GM19467 (cell line): ENCODE measurements around the gene CFAP46.
"Not testable (repeated sequence)": the region's sequence is repeated elsewhere in the genome, so short reads cannot be mapped to it uniquely, and the experiment has no call there.

Experiments
- ATAC-seq: cut with Tn5 transposase; IDR thresholded peaks from one replicate; pipeline ENCODE4 v1.9.1; 2021; ENCODE audit warnings: mild to moderate bottlenecking, moderate library complexity; ENCODE audit not compliant: unreplicated experiment

Gene CFAP46

DNA sequence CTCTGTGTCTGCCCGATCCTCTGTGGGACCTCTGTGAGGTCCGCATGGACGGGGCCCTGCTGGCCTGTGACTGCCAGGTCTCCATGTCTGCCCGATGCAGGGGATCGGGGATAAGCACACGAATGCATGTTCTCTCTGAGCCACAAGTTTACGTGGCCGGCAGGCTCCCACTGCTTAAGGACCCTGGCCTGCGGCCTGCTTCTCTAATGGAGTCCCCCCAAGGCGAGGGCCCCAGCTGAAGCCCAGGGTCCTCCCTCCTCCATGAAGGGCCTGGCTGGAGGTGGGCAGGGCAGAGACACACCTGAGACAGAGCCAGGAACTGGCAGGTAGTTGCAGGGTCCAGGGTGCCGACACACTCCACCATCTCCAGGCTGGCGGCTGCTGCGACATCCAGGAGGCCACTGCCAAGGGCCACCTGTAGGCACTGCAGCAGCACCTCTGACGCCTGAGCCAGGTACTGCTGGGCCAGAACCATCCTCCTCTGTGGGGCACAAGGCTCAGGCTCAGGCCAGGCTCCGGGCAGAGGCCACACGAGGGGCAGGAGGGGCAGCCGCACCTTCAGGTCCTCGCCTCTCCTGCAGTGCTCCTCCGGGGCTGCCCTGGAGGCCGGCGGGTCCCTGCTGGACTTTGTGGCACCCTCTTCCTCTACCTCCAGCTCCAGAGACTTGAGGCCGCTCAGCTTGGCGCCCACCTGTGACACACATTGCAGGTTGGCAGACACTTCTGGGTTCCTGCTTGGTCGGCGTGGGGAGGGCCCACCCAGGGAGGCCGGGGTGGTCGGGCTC lies 95.5 kb downstream of the CFAP46 start:
- ATAC-seq, result no peak

DNA sequence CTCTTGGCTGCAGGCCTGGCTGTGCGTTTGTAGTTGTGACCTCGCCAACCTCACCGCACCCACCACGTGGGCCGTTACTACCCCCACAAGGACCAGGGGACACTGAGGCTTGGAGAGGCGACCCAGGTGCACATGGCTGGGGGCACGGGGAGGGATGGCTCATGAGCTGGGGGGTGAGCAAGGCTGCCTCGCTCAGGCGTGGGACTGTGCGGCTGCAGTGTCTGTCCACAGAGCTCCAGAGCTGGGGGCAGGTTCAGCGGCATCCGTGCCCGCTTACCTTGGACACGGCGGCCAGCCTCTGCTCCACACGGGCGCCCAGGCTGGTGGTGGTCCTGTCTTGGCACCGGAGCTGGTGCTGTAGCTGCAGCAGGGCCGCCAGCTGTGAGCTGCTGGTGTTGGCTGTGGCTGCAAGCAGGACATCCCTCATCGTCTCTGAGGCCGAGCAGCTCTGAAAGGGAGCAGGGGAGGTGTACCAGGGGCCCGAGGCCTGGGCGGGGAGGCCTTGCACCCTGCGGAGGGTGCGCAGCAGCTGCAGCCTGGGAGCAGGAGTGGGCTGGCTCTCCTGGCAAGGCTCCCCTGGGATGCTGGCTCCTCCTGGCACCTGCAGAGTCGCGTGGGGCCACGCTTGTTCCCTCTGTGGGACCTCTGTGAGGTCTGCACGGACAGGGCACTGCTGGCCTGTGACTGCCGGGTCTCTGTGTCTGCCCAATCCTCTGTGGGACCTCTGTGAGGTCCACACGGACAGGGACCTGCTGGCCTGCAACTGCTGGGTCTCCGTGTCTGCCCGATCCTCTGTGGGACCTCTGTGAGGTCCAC lies 96.4 kb downstream of the CFAP46 start:
- no peak for ATAC-seq

DNA sequence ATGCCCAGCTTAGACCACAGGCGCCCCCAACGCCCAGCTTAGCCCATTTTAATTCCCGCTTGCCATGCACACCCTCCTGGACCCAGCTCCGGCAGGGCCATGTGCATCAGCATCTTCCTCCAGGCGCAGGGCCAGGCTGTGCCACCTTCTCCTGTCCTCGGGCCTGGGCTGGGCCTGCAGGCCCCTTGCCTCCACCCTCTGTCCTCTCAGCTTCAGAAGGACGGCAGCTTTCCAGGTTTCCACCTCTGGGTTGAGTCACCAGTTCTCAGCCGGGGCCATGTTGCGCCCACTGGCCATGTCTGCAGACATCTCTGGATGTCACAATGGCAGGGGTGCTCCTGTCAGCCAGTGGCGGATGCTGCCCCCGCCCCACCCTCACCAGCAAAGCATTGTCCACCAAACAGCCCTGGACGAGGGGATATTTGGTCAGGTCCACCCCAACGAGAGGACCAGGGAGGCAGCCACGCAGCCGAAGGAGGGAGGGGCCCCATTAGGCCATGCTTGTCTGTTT lies 97.3 kb downstream of the CFAP46 start:
- ATAC-seq, result no peak

DNA sequence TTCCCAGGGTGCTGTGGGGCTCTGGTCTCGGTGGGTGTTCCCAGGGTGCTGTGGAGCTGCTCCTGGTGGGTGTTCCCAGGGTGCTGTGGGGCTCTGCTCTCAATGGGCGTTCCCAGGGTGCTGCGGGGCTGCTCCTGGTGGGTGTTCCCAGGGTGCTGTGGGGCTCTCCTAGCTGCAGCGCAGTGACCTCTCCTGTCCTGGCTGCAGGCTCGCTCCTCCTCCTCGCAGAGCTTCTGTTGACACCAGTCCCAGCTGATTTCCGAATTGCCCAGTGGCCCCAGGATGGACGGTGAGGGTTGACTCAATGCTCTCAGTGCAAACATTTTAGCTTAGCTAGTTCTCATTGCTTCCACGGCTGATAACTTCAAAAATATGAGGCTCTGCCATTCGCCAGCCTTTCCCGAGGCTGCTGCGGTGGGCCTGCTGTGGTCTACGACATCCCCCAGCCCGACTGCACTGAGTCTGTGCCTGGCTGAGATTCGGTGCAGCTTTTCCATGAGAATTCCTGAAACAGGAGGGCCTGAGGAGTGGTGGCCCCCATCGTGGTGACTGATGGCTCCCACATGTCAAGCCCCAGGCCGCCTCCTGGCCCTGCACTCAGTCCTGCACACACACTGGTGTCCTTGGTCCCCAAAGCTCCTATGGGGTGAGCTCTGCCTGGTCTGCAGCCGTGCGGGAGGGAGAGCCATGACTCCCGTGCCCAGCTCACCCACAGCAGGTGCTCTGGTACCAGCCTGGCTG lies 98.1 kb downstream of the CFAP46 start:
- no peak for ATAC-seq

DNA sequence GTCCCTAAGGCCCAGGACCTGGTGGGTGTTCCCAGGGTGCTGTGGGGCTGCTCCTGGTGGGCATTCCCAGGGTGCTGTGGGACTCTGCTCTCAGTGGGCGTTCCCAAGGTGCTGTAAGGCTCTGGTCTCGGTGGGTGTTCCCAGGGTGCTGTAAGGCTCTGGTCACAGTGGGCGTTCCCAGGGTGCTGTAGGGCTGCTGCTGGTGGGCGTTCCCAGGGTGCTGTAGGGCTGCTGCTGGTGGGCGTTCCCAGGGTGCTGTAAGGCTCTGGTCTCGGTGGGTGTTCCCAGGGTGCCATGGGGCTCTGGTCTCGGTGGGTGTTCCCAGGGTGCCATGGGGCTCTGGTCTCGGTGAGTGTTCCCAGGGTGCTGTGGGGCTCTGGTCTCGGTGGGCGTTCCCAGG lies 99.1 kb downstream of the CFAP46 start:
- not testable (repeated sequence) for ATAC-seq

DNA sequence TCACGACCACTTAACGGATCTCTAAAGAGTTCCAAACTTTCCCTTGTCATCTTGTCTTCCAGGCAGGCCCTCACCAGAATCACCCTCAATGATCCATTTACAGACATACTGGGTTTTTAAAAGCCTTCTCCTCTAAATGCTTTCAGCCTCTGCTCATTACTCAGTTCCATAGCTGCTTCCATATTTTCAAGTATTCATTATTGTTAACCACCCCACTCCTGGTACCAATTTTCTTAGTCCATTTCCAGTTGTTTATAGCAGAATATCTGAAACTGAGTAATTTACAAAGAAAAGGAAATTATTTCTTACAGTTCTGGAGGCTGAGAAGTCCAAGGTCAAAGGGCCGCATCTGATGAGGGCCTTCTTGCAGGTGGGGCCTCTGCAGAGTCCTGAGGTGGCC lies 100.0 kb downstream of the CFAP46 start:
- ATAC-seq, result no peak

DNA sequence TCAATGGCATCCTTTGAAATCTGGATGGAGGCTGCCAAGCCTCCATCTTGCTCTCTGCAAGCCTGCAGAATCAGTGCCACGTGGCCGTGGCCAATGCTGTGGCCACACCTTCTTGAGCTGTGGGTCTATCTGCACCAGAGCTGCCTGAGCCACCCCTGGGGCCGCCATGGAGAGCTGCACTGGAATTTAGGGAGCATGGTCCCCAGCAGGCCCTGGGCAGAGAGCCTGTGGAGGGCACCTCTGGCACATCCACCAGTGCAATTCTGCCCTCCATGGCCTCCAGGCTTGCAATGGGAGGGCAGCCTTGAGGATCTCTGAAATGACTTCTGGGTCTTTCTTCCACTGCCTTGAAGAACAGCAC lies 100.8 kb downstream of the CFAP46 start:
- ATAC-seq, result no peak

DNA sequence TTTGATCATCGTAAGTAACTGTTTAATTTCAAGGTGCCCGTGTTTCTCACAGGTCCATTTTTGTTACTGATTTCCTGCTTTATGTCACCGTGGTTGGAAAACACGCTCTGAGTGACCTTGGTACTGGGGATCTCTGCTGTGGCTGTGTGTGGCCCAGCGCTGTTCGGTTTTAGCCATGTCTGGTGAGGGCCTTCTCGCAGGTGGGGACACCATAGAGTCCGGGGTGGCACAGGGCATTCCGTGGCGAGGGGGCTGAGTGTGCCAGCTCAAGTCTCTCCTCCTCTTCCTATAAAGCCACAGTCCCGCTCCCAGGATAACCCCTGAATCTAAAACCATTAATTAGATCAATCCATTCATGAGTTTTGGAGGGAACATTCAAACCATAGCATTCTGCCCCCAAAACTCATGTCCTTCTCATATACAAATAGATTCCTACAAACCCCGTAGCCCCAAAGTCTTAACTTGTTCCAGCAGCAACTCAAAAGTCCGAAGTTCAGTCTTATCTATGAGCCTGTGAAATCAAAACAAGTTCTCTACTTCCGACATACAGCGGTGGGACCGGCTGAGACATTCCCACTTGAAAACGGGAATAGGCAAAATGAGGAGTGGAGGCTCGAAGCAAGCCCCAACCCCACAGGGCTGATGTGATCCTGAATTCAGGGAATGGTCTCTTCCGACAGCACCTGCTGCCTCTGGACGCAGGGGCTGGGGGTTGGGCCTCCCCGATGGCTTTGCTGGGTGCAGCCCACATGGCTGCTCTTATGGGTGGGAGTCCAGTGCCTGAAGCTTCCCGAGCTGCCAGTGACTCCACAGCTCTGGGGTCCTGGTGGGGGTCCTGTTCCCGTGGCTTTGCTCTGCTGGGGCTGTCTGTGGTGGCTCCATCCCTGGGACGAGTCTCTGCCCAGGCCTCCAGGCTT lies 101.4 kb downstream of the CFAP46 start:
- no peak for ATAC-seq

DNA sequence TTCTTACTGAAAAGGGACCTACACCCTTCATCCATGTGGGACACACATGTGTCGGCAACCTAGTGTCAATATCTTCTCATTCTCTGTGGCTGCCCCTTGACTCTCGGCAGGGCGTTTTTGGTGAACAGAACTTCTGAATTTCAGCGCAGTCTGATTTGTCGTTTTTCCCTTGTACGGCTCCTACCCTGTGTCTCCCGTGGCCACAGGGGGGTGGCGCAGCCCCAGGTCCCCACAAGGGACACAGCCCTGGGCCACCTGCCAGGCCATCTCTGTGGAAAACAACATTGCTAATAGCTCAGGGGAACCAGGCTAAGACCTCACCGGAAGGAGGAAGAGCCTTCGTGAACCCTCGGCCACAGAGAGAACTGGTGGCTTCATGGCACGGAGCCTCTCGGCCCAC lies 103.3 kb downstream of the CFAP46 start:
- no peak for ATAC-seq

DNA sequence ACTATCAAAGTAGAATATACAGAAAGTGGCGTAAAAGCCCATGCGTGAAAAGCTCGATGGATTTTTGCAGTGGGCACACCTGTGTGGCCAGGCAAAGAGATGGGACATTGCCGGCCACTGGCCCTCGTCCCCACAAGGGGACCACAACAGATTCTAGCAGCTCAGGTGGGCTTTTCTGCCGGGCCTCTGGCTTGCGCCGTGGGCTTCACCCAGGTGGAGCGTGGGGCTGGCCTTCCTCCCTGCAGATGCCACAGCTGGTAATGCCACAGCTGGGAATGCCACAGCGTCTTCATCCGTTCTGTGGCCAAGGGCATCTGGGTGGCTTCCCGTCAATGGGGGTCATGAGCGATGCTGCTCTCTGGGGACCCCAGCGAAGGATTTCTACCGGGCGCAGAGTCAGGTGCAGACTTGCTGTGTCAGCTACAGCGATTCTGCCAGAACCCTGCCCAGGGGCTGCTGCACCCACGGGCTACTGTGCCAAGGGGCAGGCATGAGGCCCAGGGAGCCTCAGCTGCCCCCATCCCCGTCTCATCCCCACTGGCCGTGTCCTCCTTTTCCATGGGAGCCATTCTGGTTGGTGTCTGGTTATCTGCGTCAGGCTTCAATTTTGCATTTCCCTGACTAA lies 103.9 kb downstream of the CFAP46 start:
- no peak for ATAC-seq

DNA sequence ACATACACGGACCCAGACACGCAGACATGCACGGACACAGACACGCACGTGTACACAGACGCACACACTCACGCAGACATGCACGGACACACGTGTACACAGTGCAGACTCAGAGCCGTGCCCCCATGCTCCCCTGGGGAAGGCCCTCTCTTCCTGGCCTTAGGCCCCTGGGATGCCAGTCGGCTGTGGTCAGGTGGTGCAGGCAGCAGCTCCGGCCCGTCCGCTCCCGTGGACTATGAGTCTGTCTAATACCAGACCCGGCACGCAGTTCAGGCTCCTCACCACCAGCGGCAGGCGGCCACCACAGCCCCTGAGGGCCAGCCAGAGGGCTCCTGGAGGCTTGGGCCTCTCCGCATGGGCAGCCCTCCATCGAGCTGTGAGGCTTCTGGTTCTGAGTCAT lies 104.5 kb downstream of the CFAP46 start:
- no peak for ATAC-seq

DNA sequence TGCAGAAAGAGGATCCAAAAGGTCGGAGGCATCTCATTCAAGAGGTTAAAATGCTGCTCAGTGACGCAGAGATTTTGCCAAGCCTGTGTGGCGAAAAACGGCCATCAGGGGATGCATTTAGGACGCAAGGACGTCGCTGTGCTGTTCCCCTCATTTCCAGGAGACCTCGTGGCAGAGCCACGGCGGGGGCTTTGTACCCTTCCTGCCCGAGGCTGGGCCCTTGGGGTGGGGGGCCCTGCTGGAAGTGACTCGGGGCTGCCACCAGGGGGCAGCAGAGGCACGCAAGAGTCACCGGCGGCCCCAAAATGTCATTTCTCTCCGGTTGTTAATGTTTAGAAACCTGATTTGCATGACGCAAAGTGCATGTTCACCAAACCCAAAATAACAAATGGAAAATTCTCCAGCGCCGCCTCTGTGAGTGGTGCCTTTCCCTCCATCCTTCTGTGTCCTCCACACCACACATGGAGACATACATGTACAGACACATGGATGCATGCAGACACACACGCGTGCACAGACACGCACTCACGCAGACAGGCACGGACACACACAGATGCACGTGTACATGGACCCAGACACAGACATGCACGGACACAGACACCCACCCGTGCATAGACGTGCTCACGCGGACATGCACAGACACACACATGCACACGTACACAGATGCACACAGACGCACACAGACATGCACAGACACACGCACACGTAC lies 105.4 kb downstream of the CFAP46 start:
- no peak for ATAC-seq

DNA sequence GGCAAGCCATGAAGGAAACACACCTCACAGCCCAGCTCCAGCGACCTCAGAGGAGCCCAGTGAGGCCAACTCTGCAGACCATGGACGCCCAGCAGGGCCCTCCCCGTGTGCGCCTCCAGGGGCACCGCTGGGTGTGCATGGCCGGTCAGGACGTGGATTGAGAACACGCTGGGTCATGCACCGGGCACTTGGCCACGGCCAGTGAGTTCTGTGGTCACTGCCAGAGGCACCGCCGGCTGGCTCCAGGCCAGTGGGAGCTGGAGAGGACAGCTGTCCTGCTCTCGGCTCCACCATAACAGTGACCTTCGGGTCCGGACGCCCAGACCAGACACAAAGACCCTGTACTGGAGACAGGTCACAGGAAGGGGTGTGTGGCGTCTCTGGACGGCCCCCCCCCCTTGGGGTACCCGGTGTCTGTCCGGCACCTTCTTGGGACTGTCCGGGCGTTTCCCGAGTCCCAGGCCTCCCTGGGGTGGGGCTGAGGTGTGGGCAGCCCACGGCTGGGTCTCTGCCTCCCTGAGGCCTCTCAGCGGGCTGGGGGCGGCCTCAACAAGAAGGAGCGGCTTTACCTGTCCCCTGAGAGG lies 106.0 kb downstream of the CFAP46 start:
- no peak for ATAC-seq

DNA sequence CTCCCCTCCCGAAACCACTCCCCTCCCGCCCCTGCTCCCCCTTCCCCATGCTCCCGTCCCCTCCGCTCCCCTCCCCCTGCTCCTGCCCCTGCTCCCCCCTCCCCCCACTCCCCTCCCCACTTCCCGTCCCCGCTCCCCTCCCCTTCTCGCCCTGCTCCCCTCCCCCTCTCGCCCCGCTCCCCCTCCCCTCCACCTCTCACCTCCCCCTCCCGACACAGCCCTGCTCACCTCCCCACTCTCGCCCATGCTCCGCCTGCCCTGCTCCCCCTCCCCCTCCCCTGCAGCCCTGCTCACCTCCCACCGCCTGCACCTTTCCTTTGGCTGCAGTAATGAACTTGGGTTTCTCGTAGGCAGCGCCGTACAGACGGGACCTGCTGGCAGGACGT lies 106.5 kb downstream of the CFAP46 start:
- ATAC-seq, result no peak

DNA sequence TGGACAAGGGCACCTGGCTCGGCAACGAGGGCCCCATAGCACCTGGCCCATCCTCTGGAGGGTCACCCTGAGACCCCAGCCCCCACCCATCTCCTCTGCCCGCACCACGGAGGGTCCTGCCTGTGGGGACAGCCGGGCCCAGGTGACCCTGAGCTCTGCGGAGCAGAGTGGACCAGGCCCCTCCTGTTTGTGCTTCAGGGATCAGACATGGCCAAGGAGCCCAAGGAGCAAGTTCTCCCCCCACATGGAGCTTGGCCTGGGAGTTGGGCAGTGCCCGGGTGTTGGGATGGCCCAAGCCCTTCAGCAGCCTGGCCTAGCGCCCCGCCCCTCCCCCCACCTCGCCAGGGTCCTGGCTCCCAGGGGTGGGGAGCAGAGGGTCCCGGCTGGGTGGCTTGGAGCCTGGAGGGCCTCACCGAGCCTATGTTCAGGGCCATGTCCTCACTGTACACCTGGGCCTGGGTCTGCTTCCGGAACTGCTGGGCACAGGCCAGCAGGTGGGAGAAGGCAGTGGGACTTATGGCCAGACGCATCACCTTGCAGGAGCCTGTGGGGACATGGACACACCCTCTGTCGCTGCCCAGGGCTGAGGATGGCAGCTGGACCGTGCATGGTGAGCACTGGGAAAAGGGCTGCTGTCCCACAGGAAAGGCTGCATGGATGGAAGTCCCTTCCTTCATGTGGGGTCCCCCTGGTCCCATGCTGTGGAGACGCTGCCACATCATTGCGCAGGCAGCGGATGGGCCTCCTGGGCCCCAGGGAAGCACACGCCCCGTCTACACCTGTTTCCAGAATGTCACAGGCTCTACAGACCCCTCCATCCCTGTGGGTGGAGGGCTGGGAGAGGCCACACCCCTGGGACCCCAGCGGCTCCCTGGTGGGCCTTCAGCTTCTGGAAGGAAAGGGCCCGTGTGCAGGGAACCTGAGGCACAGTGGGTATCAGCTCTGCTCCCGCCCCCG lies 107.2 kb downstream of the CFAP46 start:
- ATAC-seq, result no peak

DNA sequence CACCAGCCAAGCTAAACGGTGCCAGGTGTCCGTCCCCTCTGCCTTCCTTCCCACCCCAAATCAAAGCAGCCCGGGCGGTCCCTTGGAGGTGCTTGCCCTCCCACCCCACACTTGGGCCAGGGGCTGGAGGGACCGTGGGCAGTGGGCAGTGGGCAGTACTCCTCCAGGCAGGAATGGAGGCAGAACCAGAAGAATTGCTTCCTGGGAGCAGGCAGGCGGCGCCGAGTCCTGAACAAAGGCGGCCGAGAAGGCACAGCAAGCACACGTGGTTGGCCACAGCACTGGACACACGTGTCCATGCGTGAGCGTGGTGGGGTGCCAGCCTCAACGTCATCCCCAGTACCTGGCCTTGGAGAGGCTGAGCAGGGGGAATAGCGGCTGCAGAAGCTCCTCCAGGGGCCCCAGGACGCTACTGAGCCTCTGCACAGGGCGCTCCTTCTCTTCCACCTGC lies 108.0 kb downstream of the CFAP46 start:
- ATAC-seq, result no peak

DNA sequence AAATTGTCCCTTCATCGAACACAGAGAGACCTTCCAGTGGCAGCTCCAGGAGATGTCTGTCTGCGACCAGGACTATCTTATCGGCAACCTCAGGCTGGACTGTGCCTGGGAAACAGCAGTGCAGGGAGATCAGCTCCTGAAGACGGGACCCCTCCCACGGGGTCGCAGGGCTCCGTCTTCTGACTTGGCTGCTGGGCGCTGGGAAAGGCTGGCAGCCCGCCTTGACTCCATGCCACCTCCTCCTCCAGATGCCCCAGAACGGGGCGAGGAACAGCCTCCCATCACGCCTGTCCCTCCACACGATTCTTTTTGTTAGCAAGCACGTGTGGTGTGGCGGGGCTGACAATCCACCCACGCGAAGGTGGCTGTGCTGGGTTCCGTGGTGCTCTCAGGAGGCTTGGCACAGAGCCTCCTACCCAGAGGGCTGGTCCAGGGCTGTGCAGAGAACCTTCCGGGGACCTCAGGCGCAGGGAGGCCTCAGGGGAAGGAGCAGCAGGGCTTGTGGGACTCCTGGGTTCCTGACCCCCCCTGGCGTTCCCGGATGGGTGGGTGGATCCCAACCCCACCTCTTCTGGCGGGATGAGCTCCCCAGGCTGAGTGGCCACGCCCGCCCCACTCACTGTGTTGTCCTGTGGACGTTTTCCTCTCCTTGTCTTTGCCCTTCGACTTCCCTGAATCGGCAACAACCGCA lies 108.8 kb downstream of the CFAP46 start:
- no peak for ATAC-seq
